HL-60 (cell line): ENCODE data around the gene NFATC1.

ENCODE experiments used
- DNase-seq, 2 experiments: peaks; one replicate each; pipeline ENCODE4 v3.0.0-alpha.2; 2010 to 2020; ENCODE audit warnings: low read depth in 1 of 2, low spot score in 1 of 2
- H3K27ac ChIP-seq: fragments of 250-450 bp; sonication (Bioruptor Pico); replicated peaks from 2 replicates; pipeline ENCODE4 v1.5.1; 2020; ENCODE audit warnings: mild to moderate bottlenecking, moderate library complexity
- H3K27me3 ChIP-seq: fragments of 250-450 bp; sonication (Bioruptor Pico); 2 replicates; pipeline ENCODE4 v1.5.1; 2021; ENCODE audit warnings: mild to moderate bottlenecking, moderate library complexity; ENCODE audit not compliant: insufficient read depth, poor library complexity, severe bottlenecking
- H3K4me3 ChIP-seq: replicated peaks from 2 replicates; pipeline ENCODE4 v1.5.1; 2011; ENCODE audit warnings: mild to moderate bottlenecking, control low read depth, low read length; ENCODE audit not compliant: insufficient read depth
- CTCF ChIP-seq: IDR thresholded peaks from one replicate; pipeline ENCODE4 v1.5.1; 2011; ENCODE audit warnings: low read length, control low read depth, inconsistent platforms; ENCODE audit not compliant: insufficient read depth
- GABPA ChIP-seq: IDR thresholded peaks from 2 replicates; pipeline ENCODE4 v1.6.1; 2012; ENCODE audit warnings: low read depth
- POLR2AphosphoS5 ChIP-seq: IDR thresholded peaks from 2 replicates; pipeline ENCODE4 v1.6.1; 2012; ENCODE audit warnings: low read depth
- REST ChIP-seq: IDR thresholded peaks from 2 replicates; pipeline ENCODE4 v1.6.1; 2012; ENCODE audit warnings: low read depth; ENCODE audit not compliant: insufficient replicate concordance
- SPI1 ChIP-seq: IDR thresholded peaks from 2 replicates; pipeline ENCODE4 v1.6.1; 2012; ENCODE audit warnings: low read depth, mild to moderate bottlenecking, borderline replicate concordance

Gene NFATC1

GRCh38 chr18:79542213-79542612, 146.5 kb downstream of the NFATC1 start:
- no peak for TF ChIP-seq CTCF
- no peak for TF ChIP-seq SPI1
- no peak for TF ChIP-seq POLR2AphosphoS5
- no peak for TF ChIP-seq GABPA
- TF ChIP-seq REST = no peak
- DNase-seq = no peak
- H3K4me3 ChIP-seq = no peak overlapping the region
- H3K27ac ChIP-seq = no peak overlapping the region
- H3K27me3 ChIP-seq = no peaks in the 10 kb centered on the region

- no peaks in the 10 kb centered on the region for H3K27me3 ChIP-seq
- H3K4me3 ChIP-seq = no peak overlapping the region
- no peak for DNase-seq
- no peak for TF ChIP-seq GABPA
- no peak overlapping the region for H3K27ac ChIP-seq
Measured at GRCh38 chr18:79542876-79543750, 147.4 kb downstream of the NFATC1 start.

GRCh38 chr18:79543861-79544385, 148.2 kb downstream of the NFATC1 start:
- no peak overlapping the region for H3K4me3 ChIP-seq
- H3K27ac ChIP-seq = no peak overlapping the region
- no peak for DNase-seq
- TF ChIP-seq REST = no peak
- TF ChIP-seq CTCF = no peak
- no peak for TF ChIP-seq GABPA
- no peak for TF ChIP-seq SPI1
- no peak for TF ChIP-seq POLR2AphosphoS5
- H3K27me3 ChIP-seq = no peaks in the 10 kb centered on the region

- DNase-seq = no peak
- Histone ChIP-seq H3K27ac (no peak overlapping the region), H3K4me3 (no peak overlapping the region), H3K27me3 (no peaks in the 10 kb centered on the region)
- TF ChIP-seq GABPA (no peak), SPI1 (no peak), POLR2AphosphoS5 (no peak), REST (no peak)
Measured at GRCh38 chr18:79544386-79544963, 148.7 kb downstream of the NFATC1 start.
